Lung microvascular endothelial cell (primary cell): Measurements from ENCODE around the gene KEAP1. TPM values are rescaled to one million over a fixed set of nuclear protein-coding genes. Genes with fewer than 3 reads are reported as not detected.
"Not testable (repeated sequence)": the region's sequence is repeated elsewhere in the genome, so short reads cannot be mapped to it uniquely, and the experiment has no call there.

Experiments used
- DNase-seq, 2 donors: peaks; one replicate each; pipeline versions ENCODE4 v3.0.0 to v3.0.0-alpha.2; 2010; ENCODE audit warnings: low read depth in 2 of 2
- total RNA-seq: library from RNA; depleted of rRNA; stranded (reverse); fragments of >200 nt; gene quantifications from 2 replicates; pipeline ENCODE4 v1.2.1, GENCODE V29; 2014

KEAP1 gene
- total RNA-seq, 1 donor from 2014 or later, result 87.7 TPM

DNA sequence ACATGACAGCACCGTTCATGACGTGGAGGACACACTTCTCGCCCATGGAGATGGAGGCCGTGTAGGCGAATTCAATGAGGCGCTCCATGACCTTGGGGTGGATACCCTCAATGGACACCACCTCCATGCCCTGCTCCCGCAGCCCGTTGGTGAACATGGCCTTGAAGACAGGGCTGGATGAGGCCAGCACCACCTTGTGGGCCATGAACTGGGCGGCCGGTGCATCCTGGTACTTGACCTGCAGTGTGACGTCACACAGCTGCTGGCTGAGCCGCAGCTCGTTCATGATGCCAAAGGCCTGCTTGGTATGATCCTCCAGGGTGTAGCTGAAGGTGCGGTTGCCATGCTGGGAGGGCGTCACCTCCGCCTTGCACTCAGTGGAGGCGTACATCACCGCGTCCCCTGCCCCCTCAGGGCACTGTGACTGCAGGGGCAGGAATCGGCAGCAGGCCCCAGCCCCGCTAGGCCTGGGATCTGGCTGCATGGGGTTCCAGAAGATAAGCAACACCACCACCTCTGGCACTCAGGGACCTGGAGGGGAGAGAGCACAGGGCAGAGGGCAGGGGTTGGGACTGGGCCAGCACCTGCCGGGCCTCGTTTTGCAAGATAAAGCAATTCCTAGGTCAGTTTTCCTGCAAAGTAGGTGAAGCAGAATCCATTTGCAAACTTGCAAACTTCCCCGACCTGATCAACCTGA lies 3.5 kb downstream of the KEAP1 start:
- no peak for DNase-seq

DNA sequence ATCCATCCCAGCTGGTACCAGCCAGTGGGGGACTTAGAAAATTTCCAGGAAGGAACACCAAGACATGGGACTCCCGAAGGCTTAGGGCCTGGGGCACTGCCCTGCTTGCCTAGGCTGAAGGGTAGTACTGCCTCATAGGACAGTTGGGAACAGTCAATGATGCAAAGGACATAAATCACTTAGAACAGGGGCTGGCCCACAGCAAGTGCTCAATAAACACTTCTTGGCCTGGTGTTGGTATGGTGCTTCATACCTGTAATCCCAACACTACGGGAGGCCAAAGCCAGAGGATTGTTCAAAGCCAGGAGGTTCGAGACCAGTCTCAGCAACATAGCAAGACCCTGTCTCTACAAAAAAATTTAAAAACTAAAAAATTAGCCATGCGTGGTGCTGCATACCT lies 5.8 kb downstream of the KEAP1 start:
- no peak for DNase-seq

DNA sequence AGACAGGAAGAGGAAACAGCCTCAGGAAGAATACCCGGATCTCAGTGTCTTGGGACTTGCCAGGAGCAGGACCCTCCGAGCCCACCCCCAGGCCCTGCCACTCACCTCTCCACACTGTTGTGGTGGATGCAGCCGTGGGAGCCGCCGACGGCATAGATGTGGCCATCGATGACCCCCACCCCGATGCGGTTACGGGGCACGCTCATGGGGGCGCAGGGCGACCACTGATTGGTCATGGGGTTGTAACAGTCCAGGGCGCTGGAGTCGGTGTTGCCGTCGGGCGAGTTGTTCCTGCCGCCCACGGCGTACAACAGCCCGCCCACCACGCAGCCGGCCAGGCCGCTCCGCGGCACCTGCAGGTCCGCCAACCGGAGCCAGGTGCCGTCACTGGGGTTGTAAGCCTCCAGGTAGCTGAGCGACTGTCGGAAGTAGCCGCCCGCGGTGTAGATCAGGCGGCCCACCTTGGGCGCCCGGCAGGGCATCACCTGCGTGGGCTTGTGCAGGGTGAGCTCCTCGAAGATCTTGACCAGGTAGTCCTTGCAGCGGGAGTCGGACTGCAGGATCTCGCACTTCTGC lies 11.6 kb downstream of the KEAP1 start:
- DNase-seq, result no peak

DNA sequence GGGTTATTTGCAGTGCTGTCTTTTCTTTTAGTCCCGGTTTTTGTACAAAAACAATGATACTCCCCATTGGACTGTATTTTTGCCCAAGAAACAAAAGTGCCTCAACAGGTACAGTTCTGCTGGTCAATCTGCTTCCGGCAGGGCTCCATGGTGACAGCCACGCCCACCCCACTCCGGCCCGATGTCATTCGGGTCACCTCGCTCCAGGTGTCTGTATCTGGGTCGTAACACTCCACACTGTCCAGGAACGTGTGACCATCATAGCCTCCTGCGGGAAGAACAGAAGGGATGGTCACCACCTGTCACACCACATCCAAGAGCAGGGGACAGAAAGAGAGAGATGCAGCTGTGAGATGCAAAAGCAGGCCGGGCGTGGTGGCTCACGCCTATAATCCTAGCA lies 16.6 kb downstream of the KEAP1 start:
- DNase-seq, result no peak

DNA sequence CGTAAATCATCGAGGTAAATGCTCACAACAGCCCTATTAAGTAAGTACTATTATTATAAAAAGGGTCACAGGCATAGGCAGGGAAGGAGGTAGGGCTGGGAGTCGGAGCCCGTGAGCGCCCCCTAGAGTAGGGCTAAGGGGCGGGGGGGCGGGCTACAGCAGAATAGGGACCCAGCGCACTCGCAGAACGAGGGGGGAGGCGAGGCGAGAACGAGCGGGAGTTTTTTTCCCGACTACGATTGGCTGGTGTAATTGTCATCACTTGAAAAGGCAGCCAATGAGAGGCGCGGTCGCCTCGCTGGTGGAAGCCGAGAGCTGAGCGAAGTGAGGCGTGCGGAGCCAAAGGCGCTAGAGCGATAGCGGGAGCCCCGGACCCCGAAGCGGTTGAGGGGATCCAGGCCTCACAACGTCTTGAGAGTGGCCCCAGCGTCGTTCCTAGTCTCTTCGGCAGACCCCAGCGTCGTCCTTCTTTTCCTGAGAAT lies 24.2 kb downstream of the KEAP1 start:
- DNase-seq, result peak; percentile 93 to 95

DNA sequence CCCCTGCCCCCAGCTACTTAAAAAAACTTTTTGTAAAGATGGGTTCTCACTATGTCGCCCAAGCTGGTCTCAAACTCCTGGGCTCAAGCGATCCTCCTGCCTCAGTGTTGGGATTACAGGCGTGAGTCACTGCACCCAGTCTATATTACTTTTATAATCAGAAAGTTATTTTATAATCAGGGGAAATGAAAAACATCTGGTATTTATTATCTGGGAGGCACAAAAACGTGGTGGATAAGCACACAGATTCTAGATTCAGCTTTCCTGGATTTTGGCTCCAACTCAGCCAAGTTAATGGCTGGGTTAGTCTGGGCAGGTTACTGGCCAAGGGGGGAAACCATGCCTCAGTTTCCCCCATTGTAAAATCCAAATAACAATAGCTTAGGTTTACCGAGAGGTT lies 24.7 kb downstream of the KEAP1 start:
- no peak for DNase-seq

DNA sequence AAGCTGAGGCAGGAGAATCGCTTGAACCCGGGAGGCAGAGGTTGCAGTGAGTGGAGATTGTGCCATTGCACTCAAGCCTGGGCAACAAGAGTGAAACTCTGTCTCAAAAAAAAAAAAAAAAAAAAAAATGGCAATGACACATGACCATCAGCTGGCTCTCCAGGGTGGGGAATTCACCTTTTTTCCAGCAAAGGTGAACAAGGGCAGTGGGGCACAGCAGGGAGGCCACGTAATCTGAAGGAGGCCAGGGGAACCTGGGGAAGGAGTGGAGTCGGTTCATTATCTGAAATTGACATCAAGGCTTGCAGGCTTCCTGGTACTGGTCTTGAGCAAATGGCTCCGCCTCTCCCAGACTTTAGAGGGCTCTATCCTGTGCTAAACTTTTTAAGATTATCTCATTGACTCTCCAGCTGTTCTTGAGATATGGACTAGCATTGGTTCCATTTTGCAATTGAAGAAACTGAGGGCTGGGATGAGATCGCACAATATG lies 28.1 kb downstream of the KEAP1 start:
- no peak for DNase-seq

DNA sequence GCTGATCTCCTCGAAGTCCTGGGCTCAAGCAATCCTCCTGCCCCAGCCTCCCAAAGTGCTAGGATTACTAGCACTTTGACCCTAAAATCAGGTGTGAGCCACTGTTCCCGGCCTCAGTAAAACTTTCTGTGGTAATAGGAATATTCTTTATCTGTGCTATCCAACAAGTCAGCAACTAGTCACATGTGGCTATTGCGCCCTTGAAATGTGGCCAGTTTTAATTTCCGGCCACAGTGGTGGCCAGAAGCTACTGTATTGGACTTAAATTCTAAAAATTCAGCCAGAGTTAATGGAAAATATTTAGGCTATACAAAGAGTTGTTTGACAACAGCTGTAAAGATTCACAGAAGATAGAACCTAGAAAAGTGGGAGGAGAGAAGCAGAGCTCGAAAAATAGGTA lies 30.0 kb downstream of the KEAP1 start:
- peak in 1 of 2 donors; percentile 41 for DNase-seq

DNA sequence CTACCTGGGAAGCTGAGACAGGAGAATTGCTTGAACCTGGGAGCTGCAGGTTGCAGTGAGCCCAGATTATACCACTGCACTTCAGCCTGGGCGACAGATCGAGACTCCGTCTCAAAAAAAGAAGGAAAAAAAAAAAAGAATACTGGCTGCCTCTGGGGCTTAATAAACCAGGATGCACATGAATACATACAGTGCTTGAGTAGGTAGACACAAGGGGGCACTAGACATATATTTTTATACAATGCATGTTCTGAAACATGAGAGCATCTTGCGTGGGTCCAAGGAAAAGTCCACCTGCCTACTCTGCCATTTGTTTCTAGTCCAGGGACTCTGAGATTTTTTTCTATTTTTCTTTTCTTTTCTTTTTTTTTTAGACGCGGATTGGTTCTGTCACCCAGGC lies 31.2 kb downstream of the KEAP1 start:
- peak; percentile 51 to 59 for DNase-seq

DNA sequence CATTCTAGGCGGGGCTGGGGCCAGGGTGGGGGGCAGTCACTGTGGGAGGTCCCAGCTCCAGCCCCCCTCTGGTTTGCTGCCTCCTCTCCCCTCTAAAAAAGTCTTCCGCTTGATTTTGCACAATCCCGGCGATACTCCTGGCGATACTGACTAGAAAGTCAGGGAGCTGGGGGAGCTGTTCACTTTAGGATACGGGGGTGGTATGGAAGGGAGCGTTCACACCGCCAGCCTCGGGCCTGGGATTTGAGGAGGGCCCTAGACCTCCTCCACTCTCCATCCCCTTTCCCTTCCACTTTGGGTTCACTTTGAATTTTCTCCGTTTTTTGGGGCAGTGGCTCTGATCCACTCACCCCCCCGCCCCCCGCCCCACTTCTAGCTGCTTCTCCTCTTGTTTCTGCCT lies 35.0 kb downstream of the KEAP1 start:
- DNase-seq, result no peak

DNA sequence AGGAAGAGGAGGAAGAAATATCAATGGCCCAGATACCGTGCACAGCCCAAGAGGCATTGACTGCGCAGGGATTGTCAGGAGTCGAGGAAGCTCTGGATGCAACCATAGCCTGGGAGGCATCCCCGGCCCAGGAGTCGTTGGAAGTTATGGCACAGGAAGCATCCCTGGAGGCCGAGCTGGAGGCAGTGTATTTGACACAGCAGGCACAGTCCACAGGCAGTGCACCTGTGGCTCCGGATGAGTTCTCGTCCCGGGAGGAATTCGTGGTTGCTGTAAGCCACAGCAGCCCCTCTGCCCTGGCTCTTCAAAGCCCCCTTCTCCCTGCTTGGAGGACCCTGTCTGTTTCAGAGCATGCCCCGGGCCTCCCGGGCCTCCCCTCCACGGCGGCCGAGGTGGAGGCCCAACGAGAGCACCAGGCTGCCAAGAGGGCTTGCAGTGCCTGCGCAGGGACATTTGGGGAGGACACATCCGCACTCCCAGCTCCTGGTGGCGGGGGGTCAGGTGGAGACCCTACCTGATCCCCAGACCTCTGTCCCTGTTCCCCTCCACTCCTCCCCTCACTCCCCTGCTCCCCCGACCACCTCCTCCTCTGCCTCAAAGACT lies 36.0 kb downstream of the KEAP1 start:
- DNase-seq, result no peak

DNA sequence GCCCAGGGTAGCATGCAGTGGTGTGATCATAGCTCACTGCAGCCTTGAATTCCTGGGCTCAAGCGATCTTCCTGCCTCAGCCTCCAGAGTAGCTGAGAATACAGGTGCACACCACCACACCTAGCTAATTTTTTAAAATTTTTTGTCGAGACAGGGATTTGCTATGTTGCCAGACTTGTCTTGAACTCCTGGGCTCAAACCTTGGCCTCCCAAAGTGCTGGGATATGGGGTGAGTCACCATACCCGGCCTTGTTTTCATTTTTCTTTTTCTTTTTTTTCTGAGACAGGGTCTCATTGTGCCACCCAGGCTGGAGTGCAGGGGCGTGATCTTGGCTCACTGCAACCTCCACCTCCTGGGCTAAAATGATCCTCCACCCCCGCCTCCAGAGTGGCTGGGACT lies 38.7 kb downstream of the KEAP1 start:
- no peak for DNase-seq

DNA sequence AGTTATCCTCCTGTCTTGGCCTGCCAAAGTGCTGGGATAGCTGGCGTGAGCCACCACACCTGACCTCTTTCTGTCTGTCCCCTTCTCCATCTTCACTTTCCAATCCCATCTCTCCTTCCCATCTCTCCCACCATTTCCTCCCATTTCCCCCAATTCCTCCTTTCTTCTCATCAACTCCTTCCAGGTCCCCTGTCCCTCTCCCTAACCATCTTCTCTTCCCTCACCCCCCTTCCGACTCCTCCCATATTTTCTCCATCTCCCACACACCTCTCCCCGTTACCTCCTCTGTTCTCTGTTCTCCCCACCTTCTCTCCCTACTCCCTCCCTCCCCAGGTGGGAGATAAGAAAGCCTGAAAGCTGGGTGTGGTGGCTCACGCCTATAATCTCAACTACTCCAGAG lies 40.6 kb downstream of the KEAP1 start:
- no peak for DNase-seq

DNA sequence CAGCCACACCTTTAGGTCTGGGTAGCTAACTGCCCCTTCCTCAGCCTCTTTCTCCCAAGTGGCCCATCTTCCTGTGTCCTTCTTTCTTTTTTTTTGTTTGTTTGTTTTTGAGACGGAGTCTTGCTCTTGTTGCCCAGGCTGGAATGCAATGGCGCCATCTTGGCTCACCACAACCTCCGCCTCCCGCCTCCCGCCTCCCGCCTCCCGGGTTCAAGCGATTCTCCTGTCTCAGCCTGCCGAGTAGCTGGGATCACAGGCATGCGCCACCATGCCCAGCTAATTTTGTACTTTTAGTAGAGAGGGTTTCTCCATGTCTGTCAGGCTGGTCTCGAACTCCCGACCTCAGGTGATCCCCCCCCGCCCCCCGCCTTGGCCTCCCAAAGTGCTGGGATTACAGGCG lies 41.1 kb downstream of the KEAP1 start:
- not testable (repeated sequence) for DNase-seq

DNA sequence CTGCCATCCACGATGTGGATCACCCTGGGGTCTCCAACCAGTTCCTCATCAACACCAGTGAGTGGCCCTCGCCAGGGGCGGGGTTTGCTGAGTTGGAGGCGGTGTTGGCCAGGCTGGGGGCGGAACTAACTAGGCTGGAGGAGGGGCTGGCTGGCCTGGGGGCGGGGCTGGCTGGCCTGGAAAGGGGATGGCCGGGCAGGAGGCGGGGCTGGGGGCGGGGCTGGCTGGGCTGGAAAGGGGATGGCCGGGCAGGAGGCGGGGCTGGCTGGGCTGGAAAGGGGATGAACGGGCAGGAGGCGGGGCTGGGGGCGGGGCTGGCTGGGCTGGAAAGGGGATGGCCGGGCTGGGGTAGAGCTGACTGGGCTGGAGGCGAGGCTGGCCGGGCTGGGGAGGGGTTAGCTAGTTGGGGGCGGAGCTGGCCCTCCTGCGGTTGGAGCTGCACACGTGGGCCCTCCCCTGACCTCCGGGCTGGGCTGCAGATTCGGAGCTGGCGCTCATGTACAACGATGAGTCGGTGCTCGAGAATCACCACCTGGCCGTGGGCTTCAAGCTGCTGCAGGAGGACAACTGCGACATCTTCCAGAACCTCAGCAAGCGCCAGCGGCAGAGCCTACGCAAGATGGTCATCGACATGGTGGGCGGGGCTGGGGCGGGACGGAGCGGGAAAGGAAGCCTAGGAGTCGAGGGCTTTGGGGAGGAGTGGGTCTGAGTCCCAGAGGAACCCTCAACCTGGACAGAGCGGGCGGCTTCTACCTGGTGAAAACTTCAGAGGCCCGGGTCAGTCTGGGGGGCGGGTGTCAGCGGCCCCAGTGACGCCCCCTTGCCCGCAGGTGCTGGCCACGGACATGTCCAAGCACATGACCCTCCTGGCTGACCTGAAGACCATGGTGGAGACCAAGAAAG lies 41.9 kb downstream of the KEAP1 start:
- peak; percentile 95 to 96 for DNase-seq

DNA sequence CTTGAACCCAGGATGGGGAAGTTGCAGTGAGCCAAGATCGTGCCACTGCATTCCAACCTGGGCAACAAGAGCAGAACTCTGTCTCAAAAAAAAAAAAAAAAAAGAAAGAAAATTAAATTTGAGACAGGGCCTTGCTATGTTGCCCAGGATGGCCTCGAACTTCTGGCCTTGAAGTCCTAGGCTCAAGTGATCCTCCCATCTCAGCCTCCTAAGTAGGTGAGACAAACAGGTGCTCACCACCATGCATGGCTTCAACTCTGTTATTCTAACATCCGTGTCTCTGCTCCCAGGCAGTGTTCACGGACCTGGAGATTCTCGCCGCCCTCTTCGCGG lies 42.5 kb downstream of the KEAP1 start:
- no peak for DNase-seq

DNA sequence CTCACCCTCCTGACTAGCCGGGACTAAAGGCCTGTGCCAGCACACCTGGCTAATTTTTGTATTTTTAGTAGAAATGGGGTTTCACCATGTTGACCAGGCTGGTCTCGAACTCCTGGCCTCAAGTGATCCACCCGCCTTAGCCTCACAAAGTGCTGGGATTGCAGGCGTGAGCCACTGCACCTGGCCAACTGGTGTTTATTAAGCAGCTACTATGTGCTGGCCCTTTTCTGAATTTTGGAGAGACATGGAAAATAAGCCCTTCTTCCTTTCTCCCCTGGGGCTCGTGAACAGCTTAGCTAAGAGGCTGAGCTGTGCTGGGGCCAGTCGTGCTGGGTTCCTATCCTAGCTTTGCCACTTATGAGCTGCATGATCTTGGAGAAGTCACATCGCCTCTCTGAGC lies 44.4 kb downstream of the KEAP1 start:
- DNase-seq, result not testable (repeated sequence)

DNA sequence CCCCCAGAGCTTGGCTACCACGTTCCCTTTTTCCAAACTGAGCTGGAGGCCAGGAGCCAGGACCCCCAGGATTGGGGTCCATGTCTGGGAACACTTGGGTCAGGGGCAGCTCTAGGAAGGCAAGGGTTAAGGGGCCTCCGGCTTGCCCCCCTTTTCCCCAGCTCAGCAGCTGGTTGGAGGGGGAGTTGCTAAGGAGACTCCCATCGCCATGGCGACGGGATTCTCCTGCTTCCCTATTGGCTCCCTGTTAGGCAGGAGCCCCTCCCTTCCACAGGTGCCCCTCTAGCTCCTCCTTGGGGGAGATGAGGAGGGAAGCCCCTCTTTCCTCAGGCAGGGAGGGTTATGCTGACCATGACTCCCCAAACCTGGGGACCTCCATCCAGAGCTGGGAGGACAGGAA lies 48.9 kb downstream of the KEAP1 start:
- DNase-seq, result peak in 1 of 2 donors; percentile 40

DNA sequence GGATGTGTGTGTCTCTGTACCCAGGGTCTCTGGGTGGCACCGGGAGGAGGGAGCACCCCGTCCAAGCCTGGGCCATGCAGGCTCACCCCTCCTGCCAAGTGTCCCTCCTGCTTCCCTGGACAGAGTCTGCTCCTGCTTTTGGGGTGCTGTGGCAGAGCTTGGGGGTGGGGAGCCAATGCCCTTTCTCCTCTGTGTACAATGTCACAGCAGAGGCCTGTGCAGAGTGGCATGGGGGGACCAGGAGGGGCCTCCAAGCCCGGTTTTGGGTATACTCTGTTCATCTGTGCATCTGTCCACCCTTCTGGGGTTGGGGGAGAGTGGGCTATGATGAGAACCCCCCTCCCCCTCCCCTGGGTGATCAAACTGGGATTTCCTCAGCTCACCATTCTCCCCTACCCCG lies 49.3 kb downstream of the KEAP1 start:
- DNase-seq, result no peak

DNA sequence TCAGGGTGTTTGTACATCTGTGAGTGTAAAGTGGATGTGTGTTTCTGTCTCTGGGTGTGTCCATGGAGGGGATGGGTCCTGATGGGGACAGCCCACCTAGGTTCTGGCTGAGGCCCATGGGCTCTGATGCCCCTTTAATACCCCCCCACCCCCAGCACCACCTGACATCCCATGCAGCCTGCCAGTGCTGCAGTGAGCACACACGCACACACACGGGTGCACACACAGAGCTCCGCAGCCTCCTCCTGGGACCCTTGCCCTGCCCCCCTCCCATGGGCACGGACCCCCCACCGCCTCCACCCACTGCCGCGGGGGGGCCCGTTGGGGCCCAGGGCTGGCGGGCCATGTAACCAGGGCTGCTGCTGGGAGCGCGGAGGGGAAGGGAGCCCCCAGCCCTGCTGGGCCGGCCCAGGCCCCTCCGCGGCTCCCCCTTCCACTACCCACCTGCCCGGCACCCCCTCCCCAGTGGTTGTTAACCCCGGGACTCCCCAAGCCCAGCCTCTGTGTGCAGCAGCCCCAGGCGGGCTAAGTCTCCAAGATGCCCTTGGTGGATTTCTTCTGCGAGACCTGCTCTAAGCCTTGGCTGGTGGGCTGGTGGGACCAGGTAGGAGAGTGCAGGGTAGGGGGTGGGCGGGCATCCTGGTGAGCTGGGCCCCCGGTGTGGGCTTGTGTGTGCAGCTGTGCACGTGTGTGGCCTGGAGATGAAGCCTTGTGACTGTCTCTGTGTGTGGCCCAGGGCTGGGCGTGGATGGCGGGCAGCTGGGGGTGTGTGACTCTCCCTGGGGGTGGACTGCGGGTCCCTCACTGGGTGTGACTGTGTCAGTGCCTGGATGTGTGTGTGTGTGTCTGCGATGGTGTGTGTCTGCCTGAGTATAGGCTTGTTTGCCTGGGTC lies 50.2 kb downstream of the KEAP1 start:
- no peak for DNase-seq
